Fibroblast of the aortic adventitia (primary cell): ENCODE measurements around the gene CHTF8. TPM values are rescaled to one million over a fixed set of nuclear protein-coding genes. Genes with fewer than 3 reads are reported as not detected.

Experiments
- DNase-seq: peaks from one replicate; pipeline ENCODE4 v3.0.0-alpha.2; 2010; ENCODE audit warnings: low read depth
- H3K4me3 ChIP-seq: 2 replicates; pipeline ENCODE4 v1.5.1; 2011; ENCODE audit warnings: low read depth, mild to moderate bottlenecking, control low read depth, low read length, moderate library complexity
- total RNA-seq: library from RNA; depleted of rRNA; stranded (reverse); fragments of >200 nt; gene quantifications from 2 replicates; pipeline ENCODE4 v1.2.3, GENCODE V29; 2012; ENCODE audit warnings: low replicate concordance
- TF ChIP-seq, protein P1 (sequence below): IDR thresholded peaks from 2 replicates; pipeline ENCODE4 v1.5.1; 2011; ENCODE audit warnings: mild to moderate bottlenecking, low read length, control low read depth, inconsistent platforms; ENCODE audit not compliant: insufficient read depth

Gene CHTF8
- total RNA-seq, 1 donor: 90.6 TPM

DNA sequence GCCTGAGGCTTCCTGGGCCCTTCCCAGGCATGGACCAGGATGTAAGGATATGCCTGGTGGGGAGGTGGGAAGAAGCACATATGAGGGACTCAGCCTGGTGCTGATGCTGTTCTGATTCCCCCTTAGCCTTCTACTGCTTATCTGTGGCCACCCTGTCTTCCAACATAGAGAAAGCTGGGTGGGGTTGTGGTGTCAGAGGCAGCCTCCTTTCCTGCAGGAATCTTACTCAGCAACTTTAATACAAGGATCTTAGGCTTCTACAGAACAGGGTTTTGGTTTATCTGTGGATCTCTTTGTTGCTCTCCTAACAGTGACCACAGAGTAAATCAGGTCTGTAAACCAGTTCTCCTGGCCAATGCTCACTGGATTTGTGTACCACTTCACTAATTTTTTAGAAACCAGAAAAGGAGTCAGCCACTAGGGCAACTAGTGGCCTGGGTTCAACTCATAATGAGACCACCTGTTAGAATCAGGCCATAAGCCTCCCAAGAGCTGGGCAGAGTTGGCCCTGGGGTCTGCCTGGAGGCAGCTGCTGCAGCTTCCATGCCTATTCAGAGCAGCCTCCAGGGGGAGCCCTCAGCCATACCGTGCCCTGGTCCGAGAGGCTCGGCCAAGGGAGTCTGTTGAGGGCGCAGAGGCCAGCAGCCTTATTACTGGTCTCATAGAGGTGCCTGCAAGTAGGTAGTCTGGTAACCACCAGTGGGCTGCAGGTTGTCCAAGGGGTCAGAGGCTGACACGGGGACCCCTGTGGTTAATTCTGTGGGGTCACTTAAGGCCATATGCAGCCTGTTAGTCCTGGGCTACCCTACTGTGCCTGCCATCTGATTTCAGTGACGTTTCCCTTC lies 19.9 kb downstream of the CHTF8 start:
- no peak overlapping the region for H3K4me3 ChIP-seq
- TF ChIP-seq, protein P1, sequence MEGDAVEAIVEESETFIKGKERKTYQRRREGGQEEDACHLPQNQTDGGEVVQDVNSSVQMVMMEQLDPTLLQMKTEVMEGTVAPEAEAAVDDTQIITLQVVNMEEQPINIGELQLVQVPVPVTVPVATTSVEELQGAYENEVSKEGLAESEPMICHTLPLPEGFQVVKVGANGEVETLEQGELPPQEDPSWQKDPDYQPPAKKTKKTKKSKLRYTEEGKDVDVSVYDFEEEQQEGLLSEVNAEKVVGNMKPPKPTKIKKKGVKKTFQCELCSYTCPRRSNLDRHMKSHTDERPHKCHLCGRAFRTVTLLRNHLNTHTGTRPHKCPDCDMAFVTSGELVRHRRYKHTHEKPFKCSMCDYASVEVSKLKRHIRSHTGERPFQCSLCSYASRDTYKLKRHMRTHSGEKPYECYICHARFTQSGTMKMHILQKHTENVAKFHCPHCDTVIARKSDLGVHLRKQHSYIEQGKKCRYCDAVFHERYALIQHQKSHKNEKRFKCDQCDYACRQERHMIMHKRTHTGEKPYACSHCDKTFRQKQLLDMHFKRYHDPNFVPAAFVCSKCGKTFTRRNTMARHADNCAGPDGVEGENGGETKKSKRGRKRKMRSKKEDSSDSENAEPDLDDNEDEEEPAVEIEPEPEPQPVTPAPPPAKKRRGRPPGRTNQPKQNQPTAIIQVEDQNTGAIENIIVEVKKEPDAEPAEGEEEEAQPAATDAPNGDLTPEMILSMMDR: peak; percentile 76
- peak; percentile 35 for DNase-seq

DNA sequence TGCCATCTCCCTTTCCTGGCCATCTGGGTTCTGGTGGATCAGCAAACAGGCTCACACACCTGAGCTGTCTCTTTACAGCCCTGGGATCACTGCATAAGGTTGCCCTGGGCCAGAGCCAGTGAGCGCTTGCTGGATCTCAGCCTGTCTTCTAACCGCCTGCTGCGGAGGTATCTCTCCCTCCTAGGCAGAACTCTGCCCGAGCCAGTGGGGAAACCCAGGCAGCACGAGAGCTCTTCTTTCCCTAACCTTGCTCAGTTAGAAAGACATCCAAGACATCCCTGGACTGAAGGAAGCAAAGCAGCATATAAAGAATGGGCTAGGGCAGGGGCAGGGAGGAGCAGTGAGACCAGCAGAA lies 20.5 kb downstream of the CHTF8 start:
- no peak for DNase-seq
- TF ChIP-seq, protein P1: no peak
- H3K4me3 ChIP-seq: no peak overlapping the region

DNA sequence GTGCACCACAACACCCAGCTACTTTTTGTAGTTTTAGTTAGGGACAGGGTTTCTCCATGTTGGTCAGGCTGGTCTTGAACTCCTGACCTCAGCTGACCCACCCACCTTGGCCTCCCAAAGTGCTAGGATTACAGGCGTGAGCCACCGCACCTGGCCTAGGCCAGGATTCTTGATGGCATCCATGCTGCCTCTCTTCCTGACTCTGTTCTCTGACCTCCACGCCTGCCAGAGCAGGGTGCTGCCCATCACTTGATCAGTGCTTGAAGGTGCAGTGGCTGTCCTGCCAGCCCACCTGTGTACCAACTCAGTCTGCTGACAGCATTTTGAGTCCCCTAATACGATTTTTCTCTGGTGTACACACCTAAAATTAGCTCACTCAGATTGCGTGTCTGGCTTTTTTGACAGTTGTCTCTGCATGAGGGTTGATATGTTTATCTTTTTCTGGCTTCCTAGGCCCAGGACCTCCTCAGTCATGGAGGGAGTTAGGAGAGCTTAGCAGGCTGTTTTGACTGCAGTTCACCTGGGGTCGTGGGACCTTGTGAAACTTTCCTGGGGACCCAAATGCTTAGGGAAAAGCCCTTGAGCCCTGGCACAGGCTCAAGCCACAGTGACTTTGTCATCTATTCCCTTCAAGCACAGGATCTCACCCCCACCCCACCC lies 21.0 kb downstream of the CHTF8 start:
- no peak for DNase-seq
- no peak overlapping the region for H3K4me3 ChIP-seq
- TF ChIP-seq, protein P1: no peak

DNA sequence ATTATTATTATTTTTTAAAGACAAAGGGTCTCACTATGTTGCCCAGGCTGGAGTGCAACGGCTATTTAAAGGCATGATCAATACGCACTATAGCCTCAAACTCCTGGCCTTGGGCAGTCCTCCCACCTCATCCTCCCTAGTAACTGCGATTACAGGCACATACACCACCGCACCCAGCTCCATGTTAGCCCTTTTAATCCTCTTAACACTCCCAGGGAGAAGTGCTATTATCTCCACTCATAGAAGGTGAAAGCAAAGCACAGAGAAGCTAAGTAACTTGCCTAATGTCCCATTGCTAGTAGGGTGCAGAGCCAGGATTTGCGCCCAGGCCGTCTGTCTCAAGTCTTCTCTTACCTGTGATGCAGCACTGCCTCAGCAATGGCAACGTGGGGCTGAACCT lies 22.0 kb downstream of the CHTF8 start:
- H3K4me3 ChIP-seq: no peak overlapping the region
- TF ChIP-seq, protein P1: no peak
- DNase-seq: no peak

DNA sequence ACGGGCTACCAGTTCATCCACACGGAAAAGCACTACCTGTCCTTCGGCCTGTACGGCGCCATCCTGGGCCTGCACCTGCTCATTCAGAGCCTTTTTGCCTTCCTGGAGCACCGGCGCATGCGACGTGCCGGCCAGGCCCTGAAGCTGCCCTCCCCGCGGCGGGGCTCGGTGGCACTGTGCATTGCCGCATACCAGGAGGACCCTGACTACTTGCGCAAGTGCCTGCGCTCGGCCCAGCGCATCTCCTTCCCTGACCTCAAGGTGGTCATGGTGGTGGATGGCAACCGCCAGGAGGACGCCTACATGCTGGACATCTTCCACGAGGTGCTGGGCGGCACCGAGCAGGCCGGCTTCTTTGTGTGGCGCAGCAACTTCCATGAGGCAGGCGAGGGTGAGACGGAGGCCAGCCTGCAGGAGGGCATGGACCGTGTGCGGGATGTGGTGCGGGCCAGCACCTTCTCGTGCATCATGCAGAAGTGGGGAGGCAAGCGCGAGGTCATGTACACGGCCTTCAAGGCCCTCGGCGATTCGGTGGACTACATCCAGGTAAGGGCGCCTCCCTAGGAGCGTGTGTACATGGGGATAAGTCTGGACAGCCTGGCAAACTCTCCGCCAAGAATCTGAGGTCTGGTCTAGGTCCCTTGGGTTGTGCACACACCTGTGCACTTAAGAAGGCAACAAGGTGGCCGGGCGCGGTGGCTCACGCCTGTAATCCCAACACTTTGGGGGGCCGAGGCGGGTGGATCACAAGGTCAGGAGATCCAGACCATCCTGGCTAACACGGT lies 22.7 kb downstream of the CHTF8 start:
- TF ChIP-seq, protein P1: no peak
- no peak for DNase-seq
- H3K4me3 ChIP-seq: no peak overlapping the region

DNA sequence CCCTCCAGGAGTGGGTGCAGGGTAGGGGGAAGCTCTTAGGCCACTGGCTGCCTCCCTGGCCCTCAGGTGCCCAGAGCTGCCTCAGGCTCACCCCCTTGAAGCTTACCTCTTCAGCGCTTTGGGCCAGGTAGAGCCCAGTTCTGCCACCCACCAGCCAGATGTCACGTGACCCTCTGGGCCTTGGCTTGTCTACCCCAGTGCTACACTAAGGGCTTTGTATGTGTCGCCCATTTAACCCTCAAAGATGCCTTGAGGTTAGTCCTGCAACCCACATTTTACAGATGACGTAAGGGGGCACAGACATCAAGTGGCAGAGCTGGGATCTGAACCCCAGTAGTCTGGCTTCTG lies 23.5 kb downstream of the CHTF8 start:
- no peak for DNase-seq
- no peak overlapping the region for H3K4me3 ChIP-seq
- TF ChIP-seq, protein P1: no peak
